ENCODE data around the gene METTL4.
"Not testable (repeated sequence)": the region's sequence is repeated elsewhere in the genome, so short reads cannot be mapped to it uniquely, and the experiment has no call there.

The METTL4 gene

GRCh38 chr18:2557536-2557935, 13.8 kb downstream of the METTL4 start:
- DNase-seq = no peak

- no peak for DNase-seq
Observed at GRCh38 chr18:2555895-2556294, 15.4 kb downstream of the METTL4 start.

GRCh38 chr18:2554696-2555095, 16.6 kb downstream of the METTL4 start:
- no peak for DNase-seq

- no peak for DNase-seq
Observed at GRCh38 chr18:2551425-2551824, 19.9 kb downstream of the METTL4 start.

GRCh38 chr18:2549462-2549861, 21.8 kb downstream of the METTL4 start:
- no peak for DNase-seq

- peak; percentile 52 for DNase-seq
Observed at GRCh38 chr18:2547477-2548087, 23.7 kb downstream of the METTL4 start.

- no peak for DNase-seq
Observed at GRCh38 chr18:2545155-2545554, 26.1 kb downstream of the METTL4 start.

- DNase-seq = peak; percentile 43
Observed at GRCh38 chr18:2541925-2542563, 29.3 kb downstream of the METTL4 start.

GRCh38 chr18:2540575-2540974, 30.7 kb downstream of the METTL4 start:
- DNase-seq = no peak

- no peak for DNase-seq
Observed at GRCh38 chr18:2538844-2539243, 32.5 kb downstream of the METTL4 start.

- DNase-seq = no peak
Observed at GRCh38 chr18:2538236-2538635, 33.1 kb downstream of the METTL4 start.

- DNase-seq = no peak
Observed at GRCh38 chr18:2537296-2537695, 34.0 kb downstream of the METTL4 start.

- DNase-seq = no peak
Observed at GRCh38 chr18:2536493-2536892, 34.8 kb downstream of the METTL4 start.

GRCh38 chr18:2536063-2536462, 35.2 kb downstream of the METTL4 start:
- DNase-seq = no peak

GRCh38 chr18:2535419-2535910, 35.8 kb downstream of the METTL4 start:
- DNase-seq = no peak

- DNase-seq = no peak
Observed at GRCh38 chr18:2534906-2535305, 36.4 kb downstream of the METTL4 start.

- DNase-seq = no peak
Observed at GRCh38 chr18:2532797-2533196, 38.5 kb downstream of the METTL4 start.

GRCh38 chr18:2531751-2532150, 39.6 kb downstream of the METTL4 start:
- DNase-seq = no peak

- DNase-seq = no peak
Observed at GRCh38 chr18:2529154-2529553, 42.2 kb downstream of the METTL4 start.

GRCh38 chr18:2526329-2526728, 45.0 kb downstream of the METTL4 start:
- no peak for DNase-seq

- DNase-seq = not testable (repeated sequence)
Observed at GRCh38 chr18:2524794-2525198, 46.5 kb downstream of the METTL4 start.

GRCh38 chr18:2522112-2522511, 49.2 kb downstream of the METTL4 start:
- no peak for DNase-seq

GRCh38 chr18:2518473-2518872, 52.8 kb downstream of the METTL4 start:
- DNase-seq = no peak

- peak; percentile 15 for DNase-seq
Observed at GRCh38 chr18:2515908-2516625, 55.2 kb downstream of the METTL4 start.
